Measurements from ENCODE around the gene PLAC8L1.

GRCh38 chr5:146060221-146060585, 45.2 kb downstream of the PLAC8L1 start:
- TF ChIP-seq CTCF (conservative IDR thresholded peaks at IDR 0.05 in 1 of 2, IDR thresholded peaks at IDR 0.05 in 1 of 2; ENCODE audit: extremely low read depth in 1 of 2, insufficient read depth in 1 of 2, low read depth in 1 of 2, low read length in 2 of 2) (no peak), EZH2 (IDR thresholded peaks at IDR 0.05; ENCODE audit: borderline replicate concordance, low read length) (no peak)

Data from mammary epithelial cell (primary cell).